GM12878 (cell line): ENCODE results near the gene IRF2BP1. TPM values are rescaled to one million over a fixed set of nuclear protein-coding genes. Genes with fewer than 3 reads are reported as not detected.

ENCODE experiments used
- BCLAF1 ChIP-seq: fragments of 450-650 bp; IDR thresholded peaks from 2 replicates; pipeline ENCODE4 v1.6.1; 2017; ENCODE audit warnings: antibody characterized with exemption, mild to moderate bottlenecking, moderate library complexity
- CHD1 ChIP-seq: IDR thresholded peaks from 2 replicates; pipeline ENCODE4 v1.6.1; 2012; ENCODE audit warnings: low read depth, low read length, improper control_type of control experiment
- FOS ChIP-seq: IDR thresholded peaks from 3 replicates; pipeline ENCODE4 v1.6.1; 2011; ENCODE audit warnings: borderline replicate concordance; ENCODE audit not compliant: insufficient read length; ENCODE audit errors: extremely low read depth
- JUND ChIP-seq: IDR thresholded peaks from 2 replicates; pipeline ENCODE4 v1.6.1; 2012; ENCODE audit warnings: low read depth, mild to moderate bottlenecking, low read length, improper control_type of control experiment, moderate library complexity
- NFIC ChIP-seq: IDR thresholded peaks from 2 replicates; pipeline ENCODE4 v1.6.1; 2012; ENCODE audit warnings: low read depth, mild to moderate bottlenecking, inconsistent platforms, low read length, moderate library complexity
- RB1 ChIP-seq: fragments of 450-650 bp; formaldehyde crosslinking; IDR thresholded peaks from 2 replicates; pipeline ENCODE4 v1.6.1; 2017; ENCODE audit warnings: mild to moderate bottlenecking, borderline replicate concordance
- SMARCA5 ChIP-seq: fragments of 450-650 bp; IDR thresholded peaks from 2 replicates; pipeline ENCODE4 v1.6.1; 2017; ENCODE audit warnings: mild to moderate bottlenecking
- SREBF1 ChIP-seq: IDR thresholded peaks from 2 replicates; pipeline ENCODE4 v1.6.1; 2012; ENCODE audit warnings: mild to moderate bottlenecking, low read length
- USF1 ChIP-seq: IDR thresholded peaks from 2 replicates; pipeline ENCODE4 v1.6.1; 2011; ENCODE audit warnings: borderline replicate concordance, low read depth, mild to moderate bottlenecking, moderate library complexity, mixed read lengths, low read length; ENCODE audit not compliant: insufficient read depth; ENCODE audit errors: extremely low read length
- ZBTB4 ChIP-seq: fragments of 450-650 bp; formaldehyde crosslinking; IDR thresholded peaks from 2 replicates; pipeline ENCODE4 v1.4.0; 2022; ENCODE audit warnings: mild to moderate bottlenecking, moderate library complexity
- polyA plus RNA-seq, 11 experiments: library from polyadenylated mRNA; depleted of rRNA in 4 of 11; unstranded in 6 of 11; stranded (reverse) in 5 of 11; fragments of >200 nt; fragmentation: Nextera tagmentation in 4 of 11; fragmentation: Illumina TruSeq in 1 of 11; extraction: Ambion mirVana in 4 of 11; extraction: Trizol in 1 of 11; gene quantifications; 1 replicate in 1 of 11; 2 replicates in 10 of 11; pipeline versions ENCODE4 v1.2.1 to v1.2.3, GENCODE V29; 2011 to 2016; ENCODE audit warnings: inconsistent platforms in 2 of 11, missing spikeins in 2 of 11, low read depth in 1 of 11
- total RNA-seq, 4 experiments: library from RNA; depleted of rRNA in 3 of 4; stranded (reverse); fragments of >200 nt in 3 of 4; fragmentation: Illumina TruSeq in 1 of 4; extraction: Trizol in 1 of 4; gene quantifications; 2 replicates each; pipeline versions ENCODE4 v1.2.1 to v1.2.3, GENCODE V29; 2013 to 2021

Gene IRF2BP1
- total and polyA plus RNA-seq, 10 of the 15 experiments (the other 5 are each of a cell fraction or from before 2014, with no cell fraction given) = 0.31 to 24.4 (median 4.4) TPM

DNA sequence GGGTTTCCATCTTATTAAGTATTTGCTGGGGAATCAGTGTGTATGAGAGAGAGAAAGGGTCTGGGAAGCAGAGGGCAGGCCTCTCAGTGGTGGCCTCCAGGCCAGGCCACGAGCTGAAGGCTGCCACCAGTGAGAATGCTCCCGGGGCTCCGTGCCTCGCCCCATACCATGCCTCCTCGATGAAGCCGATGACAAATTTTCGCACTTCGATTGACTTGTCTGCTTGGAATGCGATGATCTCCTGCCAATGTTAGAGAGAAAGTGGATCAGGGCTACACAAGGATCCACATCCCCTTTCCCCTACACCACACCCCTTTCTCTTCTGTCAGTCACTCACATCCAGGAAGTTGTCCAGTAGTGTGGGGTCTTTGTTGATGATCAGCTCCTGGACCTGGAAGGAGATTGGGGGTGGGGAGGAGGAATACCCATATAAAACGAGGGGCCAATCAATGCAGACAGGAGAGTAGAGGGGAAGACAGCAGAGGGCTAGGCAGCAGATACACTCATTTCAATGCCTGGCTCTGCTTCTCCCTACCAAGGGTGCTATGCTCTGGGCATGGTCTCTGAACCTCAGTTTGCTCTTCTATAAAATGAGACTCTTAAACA is 33.7 kb downstream of the IRF2BP1 start (continued):
- TF ChIP-seq ZBTB4 (CRISPR knock-in tag) (no peak), USF1 (no peak), FOS (no peak), RB1 (no peak), SREBF1 (no peak), SMARCA5 (no peak), JUND (no peak), BCLAF1 (no peak), NFIC (no peak), CHD1 (no peak)
